ENCODE results near the gene FOXG1.

- TF ChIP-seq POLR2A (IDR thresholded peaks at IDR 0.05; ENCODE audit: extremely low read depth, insufficient read length) (no peak), CTCF (IDR thresholded peaks at IDR 0.05; ENCODE audit: low read depth, low read length) (no peak)
These were observed 17.8 kb downstream of the FOXG1 start for GRCh38 chr14:28784096-28785048.

Data from NB4 (cell line).